NT2/D1 (cell line): ENCODE results near the gene TTLL5.

Experiments used
- SUZ12 ChIP-seq: IDR thresholded peaks from 2 replicates; pipeline ENCODE4 v1.6.1; 2011; ENCODE audit not compliant: insufficient read length, insufficient read depth; ENCODE audit errors: extremely low read depth
- YY1 ChIP-seq: IDR thresholded peaks from 2 replicates; pipeline ENCODE4 v1.6.1; 2011; ENCODE audit not compliant: insufficient read length, insufficient read depth

GRCh38 chr14:75667099-75667765 lies 6.2 kb downstream of the TTLL5 start:
- TF ChIP-seq YY1 (no peak), SUZ12 (no peak)
